ENCODE measurements around the gene CNKSR3.

- TF ChIP-seq, protein P1, sequence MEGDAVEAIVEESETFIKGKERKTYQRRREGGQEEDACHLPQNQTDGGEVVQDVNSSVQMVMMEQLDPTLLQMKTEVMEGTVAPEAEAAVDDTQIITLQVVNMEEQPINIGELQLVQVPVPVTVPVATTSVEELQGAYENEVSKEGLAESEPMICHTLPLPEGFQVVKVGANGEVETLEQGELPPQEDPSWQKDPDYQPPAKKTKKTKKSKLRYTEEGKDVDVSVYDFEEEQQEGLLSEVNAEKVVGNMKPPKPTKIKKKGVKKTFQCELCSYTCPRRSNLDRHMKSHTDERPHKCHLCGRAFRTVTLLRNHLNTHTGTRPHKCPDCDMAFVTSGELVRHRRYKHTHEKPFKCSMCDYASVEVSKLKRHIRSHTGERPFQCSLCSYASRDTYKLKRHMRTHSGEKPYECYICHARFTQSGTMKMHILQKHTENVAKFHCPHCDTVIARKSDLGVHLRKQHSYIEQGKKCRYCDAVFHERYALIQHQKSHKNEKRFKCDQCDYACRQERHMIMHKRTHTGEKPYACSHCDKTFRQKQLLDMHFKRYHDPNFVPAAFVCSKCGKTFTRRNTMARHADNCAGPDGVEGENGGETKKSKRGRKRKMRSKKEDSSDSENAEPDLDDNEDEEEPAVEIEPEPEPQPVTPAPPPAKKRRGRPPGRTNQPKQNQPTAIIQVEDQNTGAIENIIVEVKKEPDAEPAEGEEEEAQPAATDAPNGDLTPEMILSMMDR (IDR thresholded peaks at IDR 0.05), result no peak
- TF ChIP-seq POLR2A (IDR thresholded peaks at IDR 0.05) (no peak), EP300 (IDR thresholded peaks at IDR 0.05) (no peak)
Measured at GRCh38 chr6:154538640-154539191, 28.2 kb upstream of the CNKSR3 start.
